ENCODE measurements around the gene MSANTD7. TPM values are rescaled to one million over a fixed set of nuclear protein-coding genes. Genes with fewer than 3 reads are reported as not detected.
A peak's percentile ranks its signal among the peaks of the same experiment; 100 is the strongest.

MSANTD7 gene
- total and polyA plus RNA-seq, 2 donors from 2014 or later, result 2.8 to 9.5 TPM

DNA sequence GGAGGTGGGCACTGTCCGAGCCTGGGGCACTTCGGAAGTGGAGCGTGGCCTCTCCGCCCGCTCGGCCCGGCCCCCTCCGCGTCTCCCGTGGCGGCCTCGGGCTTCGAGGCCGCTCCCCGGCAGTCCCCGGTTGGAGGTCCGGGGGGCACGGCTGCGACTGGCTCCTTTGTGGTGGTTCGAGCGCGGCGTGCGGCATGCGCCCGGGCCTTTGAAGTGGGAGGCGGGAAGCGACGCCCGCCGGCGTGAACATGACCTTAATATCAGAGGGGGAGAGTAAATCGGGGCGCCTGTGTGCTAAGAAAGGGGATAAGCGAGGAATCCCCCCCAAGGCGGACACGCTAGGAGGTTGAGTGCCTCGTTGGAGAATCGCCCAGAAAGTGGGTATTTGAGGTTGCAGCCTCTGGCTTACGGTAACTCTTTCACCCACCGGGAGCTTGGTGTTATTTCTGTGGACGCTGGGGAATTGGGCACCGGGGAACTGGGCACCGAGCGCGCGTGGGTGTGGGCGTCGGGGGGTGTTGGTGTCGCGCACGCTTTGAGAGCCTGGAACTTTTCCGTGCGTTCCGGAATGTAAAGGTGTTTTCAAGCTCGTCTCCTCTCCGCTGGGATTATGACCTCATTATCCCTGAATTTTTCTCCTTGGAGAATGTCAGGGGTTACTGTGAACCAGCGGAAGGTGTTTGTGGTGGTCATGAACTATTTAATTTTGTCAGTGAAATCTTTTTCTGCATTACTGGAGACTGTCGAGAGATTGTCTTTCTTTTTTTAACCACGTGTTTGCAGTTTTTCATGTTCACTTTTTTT, 41.2 kb downstream of the MSANTD7 start:
- DNase-seq (peak in 3 of 5 donors; percentile 59 to 75 (median 68)), FAIRE-seq (no peak)
- Histone ChIP-seq H3K27me3 (ENCODE audit: control insufficient read depth, insufficient read depth, low read length) (no peaks in the 10 kb centered on the region), H3K4me1 (ENCODE audit: control insufficient read depth in 2 of 3, insufficient read depth in 2 of 3, low read depth in 1 of 3, low read length in 3 of 3) (peaks cover 0 to 5% (median 3%) of the 10 kb centered on the region in 3 donors), H3K9ac (ENCODE audit: low read length in 3 of 3) (peak overlapping the region; percentile 41 to 74 (median 51)), H3K9me3 (ENCODE audit: control insufficient read depth in 2 of 3, insufficient read depth in 1 of 3, low read length in 3 of 3) (no peaks in the 10 kb centered on the region), H3K36me3 (ENCODE audit: control insufficient read depth in 2 of 3, insufficient read depth in 3 of 3, low read length in 3 of 3) (no peaks in the 10 kb centered on the region), H3K4me3 (ENCODE audit: low read length in 3 of 3) (peak overlapping the region; percentile 56 to 76 (median 74)), H3K27ac (ENCODE audit: low read depth in 2 of 2, low read length in 2 of 2) (peak overlapping the region; percentile 61 to 70)
- TF ChIP-seq, protein P1, sequence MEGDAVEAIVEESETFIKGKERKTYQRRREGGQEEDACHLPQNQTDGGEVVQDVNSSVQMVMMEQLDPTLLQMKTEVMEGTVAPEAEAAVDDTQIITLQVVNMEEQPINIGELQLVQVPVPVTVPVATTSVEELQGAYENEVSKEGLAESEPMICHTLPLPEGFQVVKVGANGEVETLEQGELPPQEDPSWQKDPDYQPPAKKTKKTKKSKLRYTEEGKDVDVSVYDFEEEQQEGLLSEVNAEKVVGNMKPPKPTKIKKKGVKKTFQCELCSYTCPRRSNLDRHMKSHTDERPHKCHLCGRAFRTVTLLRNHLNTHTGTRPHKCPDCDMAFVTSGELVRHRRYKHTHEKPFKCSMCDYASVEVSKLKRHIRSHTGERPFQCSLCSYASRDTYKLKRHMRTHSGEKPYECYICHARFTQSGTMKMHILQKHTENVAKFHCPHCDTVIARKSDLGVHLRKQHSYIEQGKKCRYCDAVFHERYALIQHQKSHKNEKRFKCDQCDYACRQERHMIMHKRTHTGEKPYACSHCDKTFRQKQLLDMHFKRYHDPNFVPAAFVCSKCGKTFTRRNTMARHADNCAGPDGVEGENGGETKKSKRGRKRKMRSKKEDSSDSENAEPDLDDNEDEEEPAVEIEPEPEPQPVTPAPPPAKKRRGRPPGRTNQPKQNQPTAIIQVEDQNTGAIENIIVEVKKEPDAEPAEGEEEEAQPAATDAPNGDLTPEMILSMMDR (IDR thresholded peaks at IDR 0.05; ENCODE audit: borderline replicate concordance, extremely low read depth, insufficient read depth), result no peak
- intact Hi-C loops (cut with DNase I), result no loop called here

DNA sequence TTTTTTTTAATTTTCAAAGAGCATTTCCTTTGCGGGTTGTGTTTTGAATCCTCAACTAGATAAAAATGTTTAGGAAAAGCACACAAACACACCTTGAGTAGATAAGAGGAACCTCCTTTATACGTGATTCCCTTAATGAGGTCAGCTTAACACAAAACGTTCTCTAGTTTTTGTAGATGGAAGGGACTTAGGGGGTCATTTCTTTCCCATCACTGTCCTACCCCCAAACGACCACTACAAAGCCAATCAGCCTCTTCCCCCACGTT, 41.8 kb downstream of the MSANTD7 start:
- H3K9ac ChIP-seq (ENCODE audit: low read length in 3 of 3), result peak overlapping the region in 1 of 3 donors; percentile 41
- peak overlapping the region; percentile 56 to 76 (median 74) for H3K4me3 ChIP-seq (ENCODE audit: low read length in 3 of 3)
- intact Hi-C loops (cut with DNase I), result no loop called here
- DNase-seq, result peak in 1 of 5 donors; percentile 35
- FAIRE-seq, result no peak
- H3K27ac ChIP-seq (ENCODE audit: low read depth in 2 of 2, low read length in 2 of 2), result no peak overlapping the region
- peaks cover 0 to 5% (median 3%) of the 10 kb centered on the region in 3 donors for H3K4me1 ChIP-seq (ENCODE audit: control insufficient read depth in 2 of 3, insufficient read depth in 2 of 3, low read depth in 1 of 3, low read length in 3 of 3)
- TF ChIP-seq, protein P1 (IDR thresholded peaks at IDR 0.05; ENCODE audit: borderline replicate concordance, extremely low read depth, insufficient read depth), result no peak
- no peaks in the 10 kb centered on the region for H3K36me3 ChIP-seq (ENCODE audit: control insufficient read depth in 2 of 3, insufficient read depth in 3 of 3, low read length in 3 of 3)
- H3K27me3 ChIP-seq (ENCODE audit: control insufficient read depth, insufficient read depth, low read length), result no peaks in the 10 kb centered on the region
- no peaks in the 10 kb centered on the region for H3K9me3 ChIP-seq (ENCODE audit: control insufficient read depth in 2 of 3, insufficient read depth in 1 of 3, low read length in 3 of 3)

DNA sequence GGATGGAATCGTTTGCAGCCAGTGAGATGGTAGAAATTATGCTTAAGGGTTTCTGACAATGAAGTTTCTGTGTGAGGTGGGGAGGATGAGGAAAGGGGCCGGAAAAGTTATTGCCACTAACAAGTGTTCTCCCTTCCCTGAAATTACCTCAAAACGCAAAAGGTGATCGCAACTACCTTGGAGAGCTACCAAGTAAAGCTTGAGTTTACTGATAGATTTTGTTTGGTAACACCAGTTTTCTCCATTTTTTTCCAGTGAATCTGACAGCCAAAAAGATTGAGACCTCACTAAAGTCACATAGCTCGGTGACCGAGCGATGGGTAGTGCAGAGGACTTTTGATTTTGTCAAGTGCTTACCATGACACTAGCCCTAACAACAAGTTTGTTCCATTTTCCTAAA, 42.1 kb downstream of the MSANTD7 start:
- intact Hi-C loops (cut with DNase I), result no loop called here
- TF ChIP-seq, protein P1 (IDR thresholded peaks at IDR 0.05; ENCODE audit: borderline replicate concordance, extremely low read depth, insufficient read depth), result no peak

More for the DNA sequence above, 42.1 kb downstream of the MSANTD7 start:
- no peak overlapping the region for H3K9ac ChIP-seq (ENCODE audit: low read length in 3 of 3)
- H3K9me3 ChIP-seq (ENCODE audit: control insufficient read depth in 2 of 3, insufficient read depth in 1 of 3, low read length in 3 of 3), result no peaks in the 10 kb centered on the region
- FAIRE-seq (no peak), DNase-seq (peak in 2 of 5 donors; percentile 45 to 56)
- H3K36me3 ChIP-seq (ENCODE audit: control insufficient read depth in 2 of 3, insufficient read depth in 3 of 3, low read length in 3 of 3), result no peaks in the 10 kb centered on the region
- no peaks in the 10 kb centered on the region for H3K27me3 ChIP-seq (ENCODE audit: control insufficient read depth, insufficient read depth, low read length)
- H3K4me1 ChIP-seq (ENCODE audit: control insufficient read depth in 2 of 3, insufficient read depth in 2 of 3, low read depth in 1 of 3, low read length in 3 of 3), result peaks cover 0 to 5% (median 3%) of the 10 kb centered on the region in 3 donors
- no peak overlapping the region for H3K27ac ChIP-seq (ENCODE audit: low read depth in 2 of 2, low read length in 2 of 2)
- peak overlapping the region in 2 of 3 donors; percentile 74 to 76 for H3K4me3 ChIP-seq (ENCODE audit: low read length in 3 of 3)

Data from kidney (tissue), 14 donors.